Fibroblast of villous mesenchyme (primary cell): ENCODE data around the gene CACNA1D. TPM values are rescaled to one million over a fixed set of nuclear protein-coding genes. Genes with fewer than 3 reads are reported as not detected.

Experiments
- DNase-seq: peaks from one replicate; pipeline ENCODE4 v3.0.0-alpha.2; 2010; ENCODE audit warnings: low read depth
- H3K4me3 ChIP-seq: 2 replicates; pipeline ENCODE4 v1.5.1; 2011; ENCODE audit warnings: low read depth, mild to moderate bottlenecking, low read length
- CTCF ChIP-seq: IDR thresholded peaks from 2 replicates; pipeline ENCODE4 v1.5.1; 2012; ENCODE audit warnings: low read depth, mild to moderate bottlenecking, low read length; ENCODE audit not compliant: insufficient read depth
- total RNA-seq: library from RNA; depleted of rRNA; stranded (reverse); fragments of >200 nt; gene quantifications from 2 replicates; pipeline ENCODE4 v1.2.3, GENCODE V29; 2012

The CACNA1D gene
- total RNA-seq, 1 donor, result not detected

- no peak for TF ChIP-seq CTCF
- no peak overlapping the region for H3K4me3 ChIP-seq
- no peak for DNase-seq
Observed at GRCh38 chr3:53834429-53835095, 340.2 kb downstream of the CACNA1D start.

- TF ChIP-seq CTCF, result no peak
- no peak for DNase-seq
Observed at GRCh38 chr3:53835257-53835656, 340.8 kb downstream of the CACNA1D start.

GRCh38 chr3:53836084-53836872 lies 341.9 kb downstream of the CACNA1D start:
- H3K4me3 ChIP-seq, result no peak overlapping the region
- DNase-seq, result no peak
- TF ChIP-seq CTCF, result no peak

More at GRCh38 chr3:53835257-53835656, 340.8 kb downstream of the CACNA1D start:
- no peak overlapping the region for H3K4me3 ChIP-seq

GRCh38 chr3:53837331-53837730 lies 342.9 kb downstream of the CACNA1D start:
- DNase-seq, result no peak
- no peak for TF ChIP-seq CTCF
- no peak overlapping the region for H3K4me3 ChIP-seq

GRCh38 chr3:53841296-53841695 lies 346.9 kb downstream of the CACNA1D start:
- TF ChIP-seq CTCF, result no peak
- H3K4me3 ChIP-seq, result no peak overlapping the region
- DNase-seq, result no peak

- H3K4me3 ChIP-seq, result no peak overlapping the region
- peak; percentile 13 for TF ChIP-seq CTCF
- peak; percentile 12 for DNase-seq
Observed at GRCh38 chr3:53842436-53843194, 348.2 kb downstream of the CACNA1D start.
